HG03108 (cell line): ENCODE measurements around the gene RGS10.
"Not testable (repeated sequence)": the region's sequence is repeated elsewhere in the genome, so short reads cannot be mapped to it uniquely, and the experiment has no call there.

Source experiments
- ATAC-seq: cut with Tn5 transposase; IDR thresholded peaks from one replicate; pipeline ENCODE4 v1.9.1; 2021; ENCODE audit warnings: moderate library complexity; ENCODE audit not compliant: unreplicated experiment

The RGS10 gene

GRCh38 chr10:119470920-119471702, 71.4 kb downstream of the RGS10 start:
- ATAC-seq, result no peak

- no peak for ATAC-seq
These were observed 72.7 kb downstream of the RGS10 start for GRCh38 chr10:119469846-119470245.

GRCh38 chr10:119469325-119469707, 73.2 kb downstream of the RGS10 start:
- no peak for ATAC-seq

GRCh38 chr10:119468542-119469324, 73.8 kb downstream of the RGS10 start:
- ATAC-seq, result no peak

- peak; percentile 67 for ATAC-seq
These were observed 75.9 kb downstream of the RGS10 start for GRCh38 chr10:119466655-119467054.

GRCh38 chr10:119466076-119466475, 76.4 kb downstream of the RGS10 start:
- no peak for ATAC-seq

- ATAC-seq, result no peak
These were observed 77.4 kb downstream of the RGS10 start for GRCh38 chr10:119465085-119465484.

- not testable (repeated sequence) for ATAC-seq
These were observed 79.3 kb downstream of the RGS10 start for GRCh38 chr10:119463195-119463594.

GRCh38 chr10:119462773-119463172, 79.7 kb downstream of the RGS10 start:
- no peak for ATAC-seq

- peak; percentile 39 for ATAC-seq
These were observed 80.6 kb downstream of the RGS10 start for GRCh38 chr10:119461923-119462322.

GRCh38 chr10:119461380-119461779, 81.1 kb downstream of the RGS10 start:
- ATAC-seq, result no peak

GRCh38 chr10:119460369-119461195, 81.9 kb downstream of the RGS10 start:
- ATAC-seq, result no peak

- no peak for ATAC-seq
These were observed 82.7 kb downstream of the RGS10 start for GRCh38 chr10:119459681-119460340.

GRCh38 chr10:119457966-119458766, 84.4 kb downstream of the RGS10 start:
- no peak for ATAC-seq

- no peak for ATAC-seq
These were observed 86.1 kb downstream of the RGS10 start for GRCh38 chr10:119456435-119456810.

- ATAC-seq, result no peak
These were observed 86.7 kb downstream of the RGS10 start for GRCh38 chr10:119455609-119456434.

GRCh38 chr10:119454990-119455389, 87.5 kb downstream of the RGS10 start:
- no peak for ATAC-seq

GRCh38 chr10:119454316-119454715, 88.2 kb downstream of the RGS10 start:
- ATAC-seq, result no peak

GRCh38 chr10:119453313-119453712, 89.2 kb downstream of the RGS10 start:
- ATAC-seq, result no peak
